Epidermal melanocyte (primary cell): ENCODE data around the gene MAP4K4.

Source experiments
- DNase-seq: peaks from one replicate; pipeline ENCODE4 v3.0.0; 2011; ENCODE audit warnings: low spot score; ENCODE audit not compliant: insufficient read length

The MAP4K4 gene

GRCh38 chr2:101697124-101698013, at the start of gene MAP4K4:
TSS of gene MAP4K4 (plus strand) at chr2:101697707. CDS start at chr2:101698081, 374 bp downstream.
- DNase-seq, result peak; percentile 78

GRCh38 chr2:101653469-101653868, 44.0 kb upstream of the MAP4K4 start:
- no peak for DNase-seq

GRCh38 chr2:101655702-101656422, 41.6 kb upstream of the MAP4K4 start:
- no peak for DNase-seq

- DNase-seq, result no peak
Measured at GRCh38 chr2:101657787-101658186, 39.7 kb upstream of the MAP4K4 start.

- DNase-seq, result no peak
Measured at GRCh38 chr2:101658387-101658786, 39.1 kb upstream of the MAP4K4 start.

- DNase-seq, result no peak
Measured at GRCh38 chr2:101665312-101665711, 32.2 kb upstream of the MAP4K4 start.

GRCh38 chr2:101667823-101668222, 29.7 kb upstream of the MAP4K4 start:
- no peak for DNase-seq

GRCh38 chr2:101672047-101672446, 25.5 kb upstream of the MAP4K4 start:
- DNase-seq, result no peak

GRCh38 chr2:101673920-101674319, 23.6 kb upstream of the MAP4K4 start:
- DNase-seq, result no peak

- no peak for DNase-seq
Measured at GRCh38 chr2:101675512-101675911, 22.0 kb upstream of the MAP4K4 start.

GRCh38 chr2:101676674-101677073, 20.8 kb upstream of the MAP4K4 start:
- no peak for DNase-seq

GRCh38 chr2:101677658-101678057, 19.8 kb upstream of the MAP4K4 start:
- no peak for DNase-seq

GRCh38 chr2:101678379-101678778, 19.1 kb upstream of the MAP4K4 start:
- DNase-seq, result no peak

GRCh38 chr2:101679037-101679726, 18.3 kb upstream of the MAP4K4 start:
- no peak for DNase-seq

- no peak for DNase-seq
Measured at GRCh38 chr2:101679801-101680487, 17.6 kb upstream of the MAP4K4 start.

- DNase-seq, result no peak
Measured at GRCh38 chr2:101682311-101682710, 15.2 kb upstream of the MAP4K4 start.

- DNase-seq, result no peak
Measured at GRCh38 chr2:101684313-101684712, 13.2 kb upstream of the MAP4K4 start.

GRCh38 chr2:101688261-101688660, 9.2 kb upstream of the MAP4K4 start:
- no peak for DNase-seq

- DNase-seq, result no peak
Measured at GRCh38 chr2:101689114-101689825, 8.2 kb upstream of the MAP4K4 start.

- no peak for DNase-seq
Measured at GRCh38 chr2:101690547-101691152, 6.9 kb upstream of the MAP4K4 start.
